Measurements from ENCODE around the gene MSANTD1. TPM values are rescaled to one million over a fixed set of nuclear protein-coding genes. Genes with fewer than 3 reads are reported as not detected.

The MSANTD1 gene
- total and polyA plus RNA-seq, 8 donors, result 0.54 to 2.9 (median 1.0) TPM

DNA sequence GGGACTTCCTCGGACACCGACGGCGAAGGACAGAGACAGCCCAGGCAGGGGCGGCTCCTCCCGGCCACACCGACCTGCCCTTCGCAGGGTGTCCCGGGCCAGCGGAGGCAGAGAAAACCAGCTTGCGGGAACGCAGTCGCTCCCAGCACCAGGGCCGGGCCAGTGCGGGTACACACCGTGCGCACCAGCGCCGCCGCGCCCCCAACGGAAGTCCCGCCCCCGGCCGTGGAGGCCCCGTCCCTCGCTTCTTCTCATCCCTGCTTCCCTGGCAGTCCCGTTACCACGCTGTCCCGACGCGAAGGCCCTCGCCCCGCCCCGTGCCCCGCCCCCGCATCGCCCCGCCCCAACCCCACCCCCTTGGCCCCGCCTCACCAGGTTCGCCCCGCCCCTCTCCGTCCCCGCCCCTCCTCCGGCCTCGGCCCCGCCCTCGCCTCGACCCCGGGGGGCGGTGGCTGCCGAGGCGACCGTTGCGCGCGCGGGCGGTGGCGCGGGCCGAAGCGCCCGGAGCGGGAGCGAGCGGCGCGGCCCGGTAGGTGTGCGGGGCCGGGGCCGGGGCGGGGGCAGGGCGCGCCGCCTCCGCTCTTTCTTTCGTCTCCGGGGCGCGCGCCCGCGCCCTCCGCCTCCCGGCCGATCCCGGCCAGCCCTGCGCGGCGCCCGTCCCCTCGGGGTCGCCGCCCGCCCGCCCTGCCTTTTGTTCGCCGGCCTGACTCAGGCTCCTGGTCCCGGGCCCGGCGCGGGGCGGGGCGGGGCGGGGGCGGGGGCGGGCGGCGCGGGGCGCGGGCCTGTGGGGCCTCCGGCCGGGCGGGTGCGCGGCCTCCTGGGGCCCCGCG lies 43.8 kb downstream of the MSANTD1 start, which contains the start of gene RGS12:
Gene RGS12 (plus strand): TSS at position 451 of the 830 bp plus-strand sequence. CDS start 23,150 bp downstream, outside the sequence.
- Histone ChIP-seq H3K4me3 (peak within 1 kb of the TSS; percentile 52 to 87 (median 84)), H3K9me3 (no peaks in the 10 kb centered on the region), H3K27me3 (no peaks in the 10 kb centered on the region), H3K36me3 (no peaks in the 10 kb centered on the region), H3K4me1 (peaks cover 5 to 7% (median 6%) of the 10 kb centered on the region in 3 donors), H3K27ac (peak within 1 kb of the TSS; percentile 81 to 94 (median 90))
- WGBS, 2 donors, result 0 to 1% methylated on average over 36 to 121 of the region's 121 CpGs
- DNase-seq, result peak; percentile 95 to 98 (median 96)
- peak; percentile 91 to 97 (median 94) for ATAC-seq
- intact Hi-C loops (cut with DNase I), result no loop called here
- no peak for FAIRE-seq
- TF ChIP-seq, protein P1, sequence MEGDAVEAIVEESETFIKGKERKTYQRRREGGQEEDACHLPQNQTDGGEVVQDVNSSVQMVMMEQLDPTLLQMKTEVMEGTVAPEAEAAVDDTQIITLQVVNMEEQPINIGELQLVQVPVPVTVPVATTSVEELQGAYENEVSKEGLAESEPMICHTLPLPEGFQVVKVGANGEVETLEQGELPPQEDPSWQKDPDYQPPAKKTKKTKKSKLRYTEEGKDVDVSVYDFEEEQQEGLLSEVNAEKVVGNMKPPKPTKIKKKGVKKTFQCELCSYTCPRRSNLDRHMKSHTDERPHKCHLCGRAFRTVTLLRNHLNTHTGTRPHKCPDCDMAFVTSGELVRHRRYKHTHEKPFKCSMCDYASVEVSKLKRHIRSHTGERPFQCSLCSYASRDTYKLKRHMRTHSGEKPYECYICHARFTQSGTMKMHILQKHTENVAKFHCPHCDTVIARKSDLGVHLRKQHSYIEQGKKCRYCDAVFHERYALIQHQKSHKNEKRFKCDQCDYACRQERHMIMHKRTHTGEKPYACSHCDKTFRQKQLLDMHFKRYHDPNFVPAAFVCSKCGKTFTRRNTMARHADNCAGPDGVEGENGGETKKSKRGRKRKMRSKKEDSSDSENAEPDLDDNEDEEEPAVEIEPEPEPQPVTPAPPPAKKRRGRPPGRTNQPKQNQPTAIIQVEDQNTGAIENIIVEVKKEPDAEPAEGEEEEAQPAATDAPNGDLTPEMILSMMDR (IDR thresholded peaks at IDR 0.05), result no peak

DNA sequence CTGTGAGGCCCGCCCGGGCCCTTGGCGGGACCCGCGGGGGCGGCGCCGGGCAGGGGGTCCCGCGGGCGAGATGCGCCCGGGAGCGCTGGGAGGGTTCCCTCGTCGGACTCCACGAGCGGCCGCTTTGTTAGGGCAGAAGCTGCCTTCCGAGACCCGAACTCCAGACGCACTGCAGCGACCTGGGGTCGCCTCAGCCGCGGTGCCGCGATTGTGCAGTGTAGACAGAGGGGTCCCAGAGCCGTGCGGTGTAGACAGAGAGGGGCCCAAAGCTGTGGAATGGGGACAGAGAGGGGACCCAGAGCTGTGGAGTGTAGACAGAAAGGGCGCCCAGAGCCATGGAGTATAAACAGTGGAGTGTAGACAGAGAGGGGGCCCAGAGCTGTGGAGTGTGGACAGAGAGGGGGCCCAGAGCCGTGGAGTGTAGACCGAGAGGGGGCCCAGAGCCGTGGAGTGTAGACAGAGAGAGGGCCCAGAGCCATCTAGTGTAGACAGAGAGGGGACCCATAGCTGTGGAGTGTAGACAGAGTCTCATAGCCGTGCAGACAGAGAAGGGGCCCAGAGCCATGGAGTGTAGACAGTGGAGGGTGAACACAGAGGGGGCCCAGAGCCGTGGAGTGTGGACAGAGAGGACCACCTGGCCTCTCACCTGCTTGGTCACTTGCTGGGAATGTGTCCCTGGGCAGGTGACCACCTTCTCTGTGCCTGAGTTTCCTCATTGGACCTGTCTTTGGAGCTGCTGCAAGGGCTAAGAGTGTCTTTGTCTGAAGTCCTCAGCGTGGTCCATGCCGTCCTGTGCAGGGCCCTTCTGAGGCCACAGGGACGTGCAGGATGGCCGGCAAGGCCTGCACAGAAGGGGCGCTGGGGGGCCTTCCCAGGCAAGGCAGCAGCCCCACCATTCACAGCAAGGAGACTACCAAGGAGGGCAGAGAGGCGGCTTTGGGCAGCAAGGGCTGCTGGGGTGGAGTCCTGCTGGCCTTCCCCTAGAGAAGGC lies 44.7 kb downstream of the MSANTD1 start:
- 23 to 28% methylated on average over 37 to 42 of the region's 42 CpGs for WGBS, 2 donors
- Histone ChIP-seq H3K27me3 (no peaks in the 10 kb centered on the region), H3K36me3 (no peaks in the 10 kb centered on the region), H3K27ac (peak overlapping the region in 1 of 4 donors; percentile 16), H3K9me3 (no peaks in the 10 kb centered on the region), H3K4me1 (peaks cover 5 to 7% (median 6%) of the 10 kb centered on the region in 3 donors), H3K4me3 (peak overlapping the region; percentile 12 to 87 (median 54))
- FAIRE-seq, result no peak
- TF ChIP-seq, protein P1 (IDR thresholded peaks at IDR 0.05), result no peak
- intact Hi-C loops (cut with DNase I), result no loop called here
- DNase-seq, result peak in 2 of 6 donors; percentile 45 to 83
- ATAC-seq, result no peak

DNA sequence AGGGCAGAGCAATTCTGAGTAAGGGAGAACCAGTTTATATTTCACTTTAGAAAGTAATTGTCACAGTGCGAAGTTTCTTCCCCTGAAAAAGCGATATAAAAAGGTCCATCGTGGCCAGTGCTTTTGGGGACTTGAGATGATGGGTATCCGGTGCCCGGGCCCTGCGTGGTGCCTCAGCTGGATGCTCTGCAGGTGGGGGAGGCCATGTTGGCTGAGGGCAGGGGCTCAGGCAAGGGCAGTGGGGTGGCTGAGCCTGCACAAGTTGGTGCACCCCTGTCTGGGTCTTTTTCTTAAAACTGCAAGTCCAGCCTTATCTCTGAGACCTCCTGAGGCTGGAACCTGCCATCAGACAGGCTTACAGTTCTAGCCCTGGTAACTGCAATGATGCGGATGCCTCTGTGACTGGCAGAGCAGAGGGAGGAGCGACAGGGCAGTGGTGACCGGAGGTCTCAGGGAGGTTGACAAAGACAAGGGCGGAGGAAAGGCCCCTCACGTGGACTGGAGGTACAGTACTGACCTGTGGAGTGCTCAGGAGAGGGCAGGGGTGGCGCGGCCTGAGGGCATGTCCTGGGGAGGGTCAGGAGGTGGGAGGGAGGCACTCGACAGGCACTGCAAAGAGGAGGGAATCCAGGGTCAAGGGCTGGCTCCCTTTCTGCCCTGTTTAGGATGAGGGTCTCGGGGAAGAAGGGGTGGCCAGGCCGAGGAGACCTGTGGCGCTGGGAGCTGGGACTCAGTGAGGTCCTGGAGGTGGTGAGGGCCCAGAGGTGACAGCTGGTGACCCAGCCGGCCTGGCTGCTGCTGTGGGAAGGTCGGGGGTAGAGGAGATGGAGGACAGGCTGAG lies 45.7 kb downstream of the MSANTD1 start:
- intact Hi-C loops (cut with DNase I), result no loop called here
- no peak overlapping the region for H3K27ac ChIP-seq
- TF ChIP-seq, protein P1 (IDR thresholded peaks at IDR 0.05), result no peak
- H3K4me1 ChIP-seq, result peaks cover 5 to 7% (median 6%) of the 10 kb centered on the region in 3 donors
- H3K36me3 ChIP-seq, result no peaks in the 10 kb centered on the region
- H3K4me3 ChIP-seq, result no peak overlapping the region
- FAIRE-seq, result no peak
- H3K9me3 ChIP-seq, result no peaks in the 10 kb centered on the region
- DNase-seq, result no peak
- ATAC-seq, result no peak
- 91 to 92% methylated on average over 19 of the region's 19 CpGs for WGBS, 2 donors
- no peaks in the 10 kb centered on the region for H3K27me3 ChIP-seq

DNA sequence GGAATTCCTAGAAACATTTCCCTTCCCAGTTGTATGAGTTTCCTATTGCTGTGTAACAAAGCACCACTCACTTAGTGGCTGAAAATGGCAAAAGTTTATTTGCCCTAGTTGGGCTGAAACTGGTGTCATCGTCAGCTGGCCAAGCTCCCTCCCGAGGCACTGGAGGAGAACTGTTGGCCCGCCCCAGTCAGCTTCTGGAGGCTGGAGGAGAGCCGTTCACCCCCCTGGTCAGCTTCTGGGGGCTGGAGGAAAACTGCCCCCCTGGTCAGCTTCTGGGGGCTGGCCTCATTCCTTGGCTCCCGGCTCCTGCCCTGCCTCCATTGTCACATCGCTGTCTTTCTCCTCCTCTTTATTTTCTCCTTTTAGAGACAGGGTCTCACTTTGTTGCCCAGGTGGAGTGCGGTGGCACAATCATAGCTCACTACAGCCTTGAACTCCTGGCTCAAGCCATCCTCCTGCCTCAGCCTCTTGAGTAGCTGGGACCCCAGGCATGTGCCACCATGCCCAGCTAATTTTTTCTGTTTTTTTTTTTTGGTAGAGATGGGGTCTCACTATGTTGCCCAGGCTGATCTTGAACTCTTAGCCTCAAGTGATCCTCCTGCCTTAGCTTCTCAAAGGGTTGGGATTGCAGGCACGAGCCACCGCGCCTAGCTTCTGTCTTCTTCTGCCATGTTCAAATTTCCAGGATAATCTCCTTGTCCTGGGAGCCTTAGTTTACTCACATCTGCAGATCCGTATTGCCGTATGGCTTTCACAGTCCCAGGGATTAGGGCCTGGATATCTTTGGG lies 47.1 kb downstream of the MSANTD1 start:
- H3K4me3 ChIP-seq, result no peak overlapping the region
- H3K27me3 ChIP-seq, result no peaks in the 10 kb centered on the region
- DNase-seq (no peak), FAIRE-seq (no peak), ATAC-seq (no peak)
- TF ChIP-seq, protein P1 (IDR thresholded peaks at IDR 0.05), result no peak
- no peaks in the 10 kb centered on the region for H3K9me3 ChIP-seq
- WGBS, 2 donors, result 90 to 97% methylated on average over 12 of the region's 12 CpGs
- H3K36me3 ChIP-seq, result no peaks in the 10 kb centered on the region
- peaks cover 5% of the 10 kb centered on the region in 3 donors for H3K4me1 ChIP-seq
- intact Hi-C loops (cut with DNase I), result no loop called here
- no peak overlapping the region for H3K27ac ChIP-seq

Data from pancreas (tissue), 10 donors.